ENCODE results near the gene R3HDM4.

Gene R3HDM4

DNA sequence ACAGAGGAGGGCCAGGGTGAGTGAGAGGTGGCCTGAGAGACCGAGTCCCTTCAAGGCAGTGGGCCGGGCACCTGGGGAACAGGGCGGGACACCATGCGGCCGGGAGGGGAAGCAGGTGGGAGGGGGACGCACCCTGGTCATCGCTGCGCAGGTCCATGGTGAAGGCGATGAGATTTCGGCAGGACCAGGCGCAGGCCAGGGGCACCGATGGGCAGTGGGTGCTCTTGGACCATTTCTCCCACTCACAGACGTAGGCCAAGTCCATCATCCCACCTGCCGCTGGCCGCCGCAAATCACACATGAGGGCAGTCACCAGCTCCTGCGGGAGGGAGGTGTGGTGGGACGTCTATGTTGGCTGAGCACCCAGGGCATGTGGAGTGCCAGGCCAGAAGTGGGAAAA lies 22.2 kb downstream of the R3HDM4 start:
- Histone ChIP-seq H3K4me3 (ENCODE audit: low read depth in 1 of 2, low read length in 2 of 2) (no peak overlapping the region), H3K36me3 (ENCODE audit: control insufficient read depth in 1 of 2, insufficient read depth in 2 of 2, low read length in 2 of 2) (peaks cover 12 to 39% of the 10 kb centered on the region in 2 donors), H3K27ac (ENCODE audit: low read depth, low read length) (no peak overlapping the region), H3K27me3 (ENCODE audit: control insufficient read depth in 1 of 2, insufficient read depth in 2 of 2, low read length in 2 of 2) (no peaks in the 10 kb centered on the region), H3K9ac (ENCODE audit: low read depth in 1 of 2, low read length in 2 of 2) (no peak overlapping the region), H3K4me1 (ENCODE audit: control insufficient read depth in 1 of 2, insufficient read depth in 2 of 2, low read length in 2 of 2) (peaks cover 4 to 5% of the 10 kb centered on the region in 2 donors), H3K9me3 (ENCODE audit: control insufficient read depth in 1 of 2, low read length in 2 of 2) (no peaks in the 10 kb centered on the region)

DNA sequence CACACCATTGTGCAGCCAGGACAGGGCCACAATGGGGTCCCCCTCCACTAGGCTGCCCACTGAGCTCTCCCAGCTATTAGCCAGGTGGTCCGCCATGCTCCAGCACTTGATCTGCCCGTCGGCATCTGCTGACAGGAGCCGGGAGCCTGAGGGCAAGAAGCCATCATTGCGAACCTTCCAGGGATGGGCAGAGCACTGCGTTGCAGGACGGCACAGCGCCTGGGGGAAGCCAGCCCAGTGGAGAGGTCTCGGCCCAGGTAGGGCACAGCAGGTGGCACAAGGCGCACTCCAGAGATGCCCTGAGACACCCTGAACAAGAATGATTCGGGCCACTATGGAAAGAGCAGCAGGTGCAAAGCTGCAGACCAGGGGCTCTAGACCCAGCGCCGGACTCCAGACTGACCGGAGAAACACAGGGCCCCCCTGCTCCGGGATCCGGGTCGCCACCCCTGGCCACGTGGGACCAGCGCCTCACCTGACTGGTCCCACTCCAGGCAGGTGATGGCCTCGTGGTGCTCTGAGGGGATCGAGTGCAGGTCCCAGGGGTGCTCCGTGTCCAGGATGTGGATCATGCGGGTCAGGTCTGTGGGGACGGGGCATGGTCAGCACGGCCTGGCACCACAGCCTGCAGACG lies 23.2 kb downstream of the R3HDM4 start:
- Histone ChIP-seq H3K36me3 (ENCODE audit: control insufficient read depth in 1 of 2, insufficient read depth in 2 of 2, low read length in 2 of 2) (peaks cover 12 to 49% of the 10 kb centered on the region in 2 donors), H3K9me3 (ENCODE audit: control insufficient read depth in 1 of 2, low read length in 2 of 2) (no peaks in the 10 kb centered on the region), H3K27ac (ENCODE audit: low read depth, low read length) (no peak overlapping the region), H3K9ac (ENCODE audit: low read depth in 1 of 2, low read length in 2 of 2) (no peak overlapping the region), H3K4me3 (ENCODE audit: low read depth in 1 of 2, low read length in 2 of 2) (no peak overlapping the region), H3K4me1 (ENCODE audit: control insufficient read depth in 1 of 2, insufficient read depth in 2 of 2, low read length in 2 of 2) (peaks cover 4 to 5% of the 10 kb centered on the region in 2 donors), H3K27me3 (ENCODE audit: control insufficient read depth in 1 of 2, insufficient read depth in 2 of 2, low read length in 2 of 2) (no peaks in the 10 kb centered on the region)

- H3K4me3 ChIP-seq (ENCODE audit: low read depth in 1 of 2, low read length in 2 of 2), result no peak overlapping the region
- peaks cover 4 to 5% of the 10 kb centered on the region in 2 donors for H3K4me1 ChIP-seq (ENCODE audit: control insufficient read depth in 1 of 2, insufficient read depth in 2 of 2, low read length in 2 of 2)
- H3K9me3 ChIP-seq (ENCODE audit: control insufficient read depth in 1 of 2, low read length in 2 of 2), result no peaks in the 10 kb centered on the region
- H3K27ac ChIP-seq (ENCODE audit: low read depth, low read length), result no peak overlapping the region
- H3K27me3 ChIP-seq (ENCODE audit: control insufficient read depth in 1 of 2, insufficient read depth in 2 of 2, low read length in 2 of 2), result no peaks in the 10 kb centered on the region
- H3K36me3 ChIP-seq (ENCODE audit: control insufficient read depth in 1 of 2, insufficient read depth in 2 of 2, low read length in 2 of 2), result peaks cover 12 to 51% of the 10 kb centered on the region in 2 donors
- no peak overlapping the region for H3K9ac ChIP-seq (ENCODE audit: low read depth in 1 of 2, low read length in 2 of 2)
Measured at GRCh38 chr19:888581-889385, 24.2 kb downstream of the R3HDM4 start.

DNA sequence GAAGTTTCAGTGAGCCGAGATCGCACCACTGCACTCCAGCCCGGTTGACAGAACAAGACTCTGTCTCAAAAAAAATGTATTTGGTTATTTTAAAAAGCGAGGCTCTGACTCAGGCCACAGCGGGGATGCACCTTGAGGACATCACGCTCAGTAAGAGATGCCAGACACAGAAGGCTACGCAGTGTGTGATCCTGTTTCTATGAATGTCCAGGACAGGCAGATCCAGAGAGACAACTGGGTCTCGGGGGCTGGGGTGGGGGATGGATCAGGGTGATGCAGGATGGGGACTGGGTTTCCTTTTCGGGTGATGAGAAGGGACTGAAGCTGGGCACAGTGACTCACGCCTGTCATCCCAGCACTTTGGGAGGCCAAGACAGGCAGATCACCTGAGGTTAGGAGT lies 25.4 kb downstream of the R3HDM4 start:
- no peak overlapping the region for H3K9ac ChIP-seq (ENCODE audit: low read depth in 1 of 2, low read length in 2 of 2)
- H3K27ac ChIP-seq (ENCODE audit: low read depth, low read length), result no peak overlapping the region
- H3K27me3 ChIP-seq (ENCODE audit: control insufficient read depth in 1 of 2, insufficient read depth in 2 of 2, low read length in 2 of 2), result no peaks in the 10 kb centered on the region
- peaks cover 14 to 54% of the 10 kb centered on the region in 2 donors for H3K36me3 ChIP-seq (ENCODE audit: control insufficient read depth in 1 of 2, insufficient read depth in 2 of 2, low read length in 2 of 2)
- peaks cover 4 to 5% of the 10 kb centered on the region in 2 donors for H3K4me1 ChIP-seq (ENCODE audit: control insufficient read depth in 1 of 2, insufficient read depth in 2 of 2, low read length in 2 of 2)
- H3K9me3 ChIP-seq (ENCODE audit: control insufficient read depth in 1 of 2, low read length in 2 of 2), result no peaks in the 10 kb centered on the region
- H3K4me3 ChIP-seq (ENCODE audit: low read depth in 1 of 2, low read length in 2 of 2), result no peak overlapping the region

- Histone ChIP-seq H3K27ac (ENCODE audit: low read depth, low read length) (no peak overlapping the region), H3K9me3 (ENCODE audit: control insufficient read depth in 1 of 2, low read length in 2 of 2) (no peaks in the 10 kb centered on the region), H3K27me3 (ENCODE audit: control insufficient read depth in 1 of 2, insufficient read depth in 2 of 2, low read length in 2 of 2) (no peaks in the 10 kb centered on the region), H3K9ac (ENCODE audit: low read depth in 1 of 2, low read length in 2 of 2) (no peak overlapping the region), H3K36me3 (ENCODE audit: control insufficient read depth in 1 of 2, insufficient read depth in 2 of 2, low read length in 2 of 2) (peaks cover 20 to 60% of the 10 kb centered on the region in 2 donors), H3K4me1 (ENCODE audit: control insufficient read depth in 1 of 2, insufficient read depth in 2 of 2, low read length in 2 of 2) (peaks cover 2 to 3% of the 10 kb centered on the region in 2 donors), H3K4me3 (ENCODE audit: low read depth in 1 of 2, low read length in 2 of 2) (no peak overlapping the region)
Measured at GRCh38 chr19:887072-887471, 25.9 kb downstream of the R3HDM4 start.

- no peak overlapping the region for H3K4me3 ChIP-seq (ENCODE audit: low read depth in 1 of 2, low read length in 2 of 2)
- H3K27ac ChIP-seq (ENCODE audit: low read depth, low read length), result no peak overlapping the region
- H3K9me3 ChIP-seq (ENCODE audit: control insufficient read depth in 1 of 2, low read length in 2 of 2), result no peaks in the 10 kb centered on the region
- peaks cover 32 to 71% of the 10 kb centered on the region in 2 donors for H3K36me3 ChIP-seq (ENCODE audit: control insufficient read depth in 1 of 2, insufficient read depth in 2 of 2, low read length in 2 of 2)
- H3K27me3 ChIP-seq (ENCODE audit: control insufficient read depth in 1 of 2, insufficient read depth in 2 of 2, low read length in 2 of 2), result no peaks in the 10 kb centered on the region
- H3K9ac ChIP-seq (ENCODE audit: low read depth in 1 of 2, low read length in 2 of 2), result no peak overlapping the region
- H3K4me1 ChIP-seq (ENCODE audit: control insufficient read depth in 1 of 2, insufficient read depth in 2 of 2, low read length in 2 of 2), result no peaks in the 10 kb centered on the region
Measured at GRCh38 chr19:885536-886224, 27.3 kb downstream of the R3HDM4 start.

DNA sequence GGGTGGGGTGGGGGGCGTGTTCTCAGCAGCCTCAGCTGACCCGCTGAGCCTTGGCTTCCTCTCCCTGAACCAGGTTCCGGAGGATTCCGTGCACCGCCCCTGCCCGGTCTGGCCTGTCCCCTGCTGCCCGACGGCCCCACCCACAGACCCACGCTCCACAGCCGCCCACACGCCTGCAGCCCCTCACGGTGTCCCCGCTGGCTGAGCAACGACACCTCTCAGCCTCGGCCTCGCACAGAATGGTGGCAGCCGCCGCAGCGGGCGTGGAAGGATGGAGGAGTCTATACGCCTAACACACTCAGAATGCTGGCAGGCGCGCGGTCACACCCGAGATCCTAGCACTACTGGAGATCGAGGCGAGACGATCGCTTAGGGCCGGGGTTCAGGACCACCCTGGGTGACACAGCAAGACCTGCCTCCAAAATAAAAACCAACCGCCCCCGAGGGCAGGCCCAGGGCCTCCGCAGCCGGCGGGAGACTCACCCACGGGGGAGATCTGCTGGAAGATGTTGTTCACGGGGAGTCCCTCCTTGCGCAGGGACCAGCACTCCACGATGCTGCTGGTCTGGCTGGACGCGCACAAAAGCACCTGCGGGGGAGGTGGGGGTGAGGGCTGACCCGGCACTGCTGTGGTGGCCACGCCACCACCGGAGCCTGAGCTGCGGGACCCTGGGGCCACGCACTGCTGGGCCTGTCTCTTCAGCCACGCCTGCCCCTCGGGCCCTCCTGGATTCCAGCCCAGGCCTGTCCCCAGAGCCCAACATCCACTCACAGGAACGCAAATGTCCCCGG lies 28.4 kb downstream of the R3HDM4 start:
- Histone ChIP-seq H3K36me3 (ENCODE audit: control insufficient read depth in 1 of 2, insufficient read depth in 2 of 2, low read length in 2 of 2) (peaks cover 30 to 64% of the 10 kb centered on the region in 2 donors), H3K9ac (ENCODE audit: low read depth in 1 of 2, low read length in 2 of 2) (no peak overlapping the region), H3K27me3 (ENCODE audit: control insufficient read depth in 1 of 2, insufficient read depth in 2 of 2, low read length in 2 of 2) (no peaks in the 10 kb centered on the region), H3K27ac (ENCODE audit: low read depth, low read length) (no peak overlapping the region), H3K4me1 (ENCODE audit: control insufficient read depth in 1 of 2, insufficient read depth in 2 of 2, low read length in 2 of 2) (no peaks in the 10 kb centered on the region), H3K9me3 (ENCODE audit: control insufficient read depth in 1 of 2, low read length in 2 of 2) (no peaks in the 10 kb centered on the region), H3K4me3 (ENCODE audit: low read depth in 1 of 2, low read length in 2 of 2) (no peak overlapping the region)

DNA sequence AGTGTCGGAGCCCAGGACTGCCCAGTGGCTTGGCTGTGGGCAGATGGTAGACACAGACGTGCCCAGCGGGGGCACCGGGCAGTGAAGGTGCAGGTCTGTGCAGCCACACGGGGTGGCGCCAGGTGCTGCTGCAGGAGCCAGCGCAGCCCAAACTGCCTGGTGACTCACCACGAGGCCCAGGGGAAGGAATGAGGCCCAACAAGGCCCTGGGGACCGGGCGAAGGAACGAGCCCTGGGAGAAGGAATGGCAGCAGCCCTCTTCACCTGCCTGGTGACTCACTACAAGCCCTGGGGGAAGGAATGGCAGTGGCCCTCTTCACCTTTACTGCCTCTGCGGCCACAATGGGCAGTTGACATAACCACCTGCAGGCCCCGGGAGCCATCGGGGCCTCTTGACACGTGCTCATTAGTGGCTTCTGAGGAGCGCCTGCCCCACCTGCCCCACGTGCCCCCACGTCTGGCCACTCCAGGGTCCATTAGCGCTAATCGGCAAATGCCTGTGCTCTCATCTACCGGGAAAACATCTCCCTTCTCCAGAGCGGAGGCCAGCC lies 29.3 kb downstream of the R3HDM4 start:
- Histone ChIP-seq H3K4me1 (ENCODE audit: control insufficient read depth in 1 of 2, insufficient read depth in 2 of 2, low read length in 2 of 2) (no peaks in the 10 kb centered on the region), H3K36me3 (ENCODE audit: control insufficient read depth in 1 of 2, insufficient read depth in 2 of 2, low read length in 2 of 2) (peaks cover 24 to 62% of the 10 kb centered on the region in 2 donors), H3K27me3 (ENCODE audit: control insufficient read depth in 1 of 2, insufficient read depth in 2 of 2, low read length in 2 of 2) (no peaks in the 10 kb centered on the region), H3K9ac (ENCODE audit: low read depth in 1 of 2, low read length in 2 of 2) (no peak overlapping the region), H3K4me3 (ENCODE audit: low read depth in 1 of 2, low read length in 2 of 2) (no peak overlapping the region), H3K27ac (ENCODE audit: low read depth, low read length) (no peak overlapping the region), H3K9me3 (ENCODE audit: control insufficient read depth in 1 of 2, low read length in 2 of 2) (no peaks in the 10 kb centered on the region)

GRCh38 chr19:882871-883497 lies 30.0 kb downstream of the R3HDM4 start:
- Histone ChIP-seq H3K27me3 (ENCODE audit: control insufficient read depth in 1 of 2, insufficient read depth in 2 of 2, low read length in 2 of 2) (no peaks in the 10 kb centered on the region), H3K36me3 (ENCODE audit: control insufficient read depth in 1 of 2, insufficient read depth in 2 of 2, low read length in 2 of 2) (peaks cover 24 to 58% of the 10 kb centered on the region in 2 donors), H3K27ac (ENCODE audit: low read depth, low read length) (no peak overlapping the region), H3K4me3 (ENCODE audit: low read depth in 1 of 2, low read length in 2 of 2) (no peak overlapping the region), H3K9me3 (ENCODE audit: control insufficient read depth in 1 of 2, low read length in 2 of 2) (no peaks in the 10 kb centered on the region), H3K9ac (ENCODE audit: low read depth in 1 of 2, low read length in 2 of 2) (no peak overlapping the region), H3K4me1 (ENCODE audit: control insufficient read depth in 1 of 2, insufficient read depth in 2 of 2, low read length in 2 of 2) (no peaks in the 10 kb centered on the region)

Data from duodenal mucosa (tissue), 2 donors.